NCI-H1048 (cell line): ENCODE results near the gene S1PR1.
A peak's percentile ranks its signal among the peaks of the same experiment; 100 is the strongest.
"Not testable (repeated sequence)": the region's sequence is repeated elsewhere in the genome, so short reads cannot be mapped to it uniquely, and the experiment has no call there.

Experiments
- DNase-seq: peaks from one replicate; lab custom pipeline; 2025; lab: John Stamatoyannopoulos, UW

The S1PR1 gene

GRCh38 chr1:101219924-101220870 lies 16.6 kb upstream of the S1PR1 start:
- no peak for DNase-seq

- no peak for DNase-seq
These were observed 15.9 kb upstream of the S1PR1 start for GRCh38 chr1:101220906-101221305.

- DNase-seq: no peak
These were observed 14.8 kb upstream of the S1PR1 start for GRCh38 chr1:101221945-101222429.

- no peak for DNase-seq
These were observed 9.0 kb upstream of the S1PR1 start for GRCh38 chr1:101227837-101228236.

GRCh38 chr1:101228424-101229134 lies 8.2 kb upstream of the S1PR1 start:
- no peak for DNase-seq

- not testable (repeated sequence) for DNase-seq
These were observed 4.6 kb upstream of the S1PR1 start for GRCh38 chr1:101232182-101232581.

- DNase-seq: no peak
These were observed 3.3 kb upstream of the S1PR1 start for GRCh38 chr1:101233495-101233894.

GRCh38 chr1:101235216-101235695 lies 1.6 kb upstream of the S1PR1 start:
- no peak for DNase-seq

GRCh38 chr1:101235696-101236515 lies 913 bp upstream of the S1PR1 start:
- no peak for DNase-seq

GRCh38 chr1:101237229-101237837 lies 514 bp downstream of the S1PR1 start:
- no peak for DNase-seq

- DNase-seq: no peak
These were observed 1.3 kb downstream of the S1PR1 start for GRCh38 chr1:101238031-101238628.

- DNase-seq: peak; percentile 68
These were observed 1.9 kb downstream of the S1PR1 start for GRCh38 chr1:101238681-101239094.

GRCh38 chr1:101239095-101240040 lies 2.5 kb downstream of the S1PR1 start:
- no peak for DNase-seq

GRCh38 chr1:101240041-101240430 lies 3.2 kb downstream of the S1PR1 start:
- no peak for DNase-seq

GRCh38 chr1:101241485-101242225 lies 4.8 kb downstream of the S1PR1 start:
- DNase-seq: no peak

- no peak for DNase-seq
These were observed 5.7 kb downstream of the S1PR1 start for GRCh38 chr1:101242324-101243050.

- DNase-seq: no peak
These were observed 6.9 kb downstream of the S1PR1 start for GRCh38 chr1:101243751-101244150.

GRCh38 chr1:101244842-101245241 lies 8.0 kb downstream of the S1PR1 start:
- no peak for DNase-seq
